ENCODE measurements around the gene SFXN1.

SFXN1 gene

GRCh38 chr5:175535796-175536195, 57.4 kb downstream of the SFXN1 start:
- Histone ChIP-seq H3K9me3 (ENCODE audit: control insufficient read depth, low read length) (no peaks in the 10 kb centered on the region), H3K4me3 (ENCODE audit: low read length) (no peak overlapping the region), H3K36me3 (ENCODE audit: control insufficient read depth, insufficient read depth, low read length) (no peaks in the 10 kb centered on the region), H3K4me1 (ENCODE audit: control insufficient read depth, insufficient read depth, low read length) (no peaks in the 10 kb centered on the region), H3K9ac (ENCODE audit: low read length) (no peak overlapping the region), H3K27me3 (ENCODE audit: control insufficient read depth, insufficient read depth, low read length) (peaks cover 6% of the 10 kb centered on the region)

GRCh38 chr5:175538576-175538975, 60.2 kb downstream of the SFXN1 start:
- no peaks in the 10 kb centered on the region for H3K9me3 ChIP-seq (ENCODE audit: control insufficient read depth, low read length)
- no peak overlapping the region for H3K9ac ChIP-seq (ENCODE audit: low read length)
- H3K36me3 ChIP-seq (ENCODE audit: control insufficient read depth, insufficient read depth, low read length): no peaks in the 10 kb centered on the region
- H3K27me3 ChIP-seq (ENCODE audit: control insufficient read depth, insufficient read depth, low read length): peaks cover 6% of the 10 kb centered on the region
- H3K4me3 ChIP-seq (ENCODE audit: low read length): no peak overlapping the region
- no peaks in the 10 kb centered on the region for H3K4me1 ChIP-seq (ENCODE audit: control insufficient read depth, insufficient read depth, low read length)

DNA sequence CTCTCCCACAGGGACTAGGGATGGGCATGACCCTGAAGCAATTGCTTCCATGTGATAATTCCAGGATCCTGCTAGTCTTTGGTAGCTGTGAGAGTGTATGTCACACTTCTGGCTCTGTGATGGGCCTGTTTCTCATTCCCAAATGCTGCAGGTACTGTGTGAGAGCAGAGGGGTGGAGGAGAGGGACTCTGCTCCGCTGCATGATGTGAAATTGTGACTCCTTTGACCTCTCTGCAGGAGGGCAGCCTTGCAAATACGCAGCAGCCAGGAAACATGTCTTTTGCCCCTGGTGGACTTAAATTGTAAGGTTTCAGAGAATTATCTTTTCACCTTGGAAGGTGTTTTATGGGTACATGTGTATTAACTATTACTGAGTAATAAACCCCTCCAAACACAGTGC, 61.6 kb downstream of the SFXN1 start:
- H3K4me1 ChIP-seq (ENCODE audit: control insufficient read depth, insufficient read depth, low read length): no peaks in the 10 kb centered on the region
- H3K4me3 ChIP-seq (ENCODE audit: low read length): no peak overlapping the region
- H3K9me3 ChIP-seq (ENCODE audit: control insufficient read depth, low read length): no peaks in the 10 kb centered on the region
- H3K9ac ChIP-seq (ENCODE audit: low read length): no peak overlapping the region
- H3K27me3 ChIP-seq (ENCODE audit: control insufficient read depth, insufficient read depth, low read length): no peaks in the 10 kb centered on the region
- no peaks in the 10 kb centered on the region for H3K36me3 ChIP-seq (ENCODE audit: control insufficient read depth, insufficient read depth, low read length)

DNA sequence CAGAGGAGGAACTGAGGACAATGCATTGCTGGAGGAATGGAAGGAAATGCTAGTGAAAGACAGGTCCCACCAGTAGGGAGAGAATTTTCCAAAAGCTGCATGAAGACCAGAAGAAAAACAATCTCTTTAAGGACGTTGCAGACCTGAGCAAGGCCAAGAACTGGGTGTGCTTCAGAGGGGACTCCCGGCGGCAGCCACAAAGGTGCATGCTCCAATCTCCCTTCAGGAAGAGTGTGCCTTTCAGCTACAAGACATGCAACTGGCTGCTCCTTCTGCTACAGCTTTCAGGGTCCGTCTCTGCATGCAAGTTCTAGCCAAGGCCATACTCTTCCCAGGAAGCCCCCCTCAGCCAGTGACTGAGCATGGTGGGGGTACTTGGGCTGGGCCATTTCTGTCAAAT, 62.9 kb downstream of the SFXN1 start:
- Histone ChIP-seq H3K9ac (ENCODE audit: low read length) (no peak overlapping the region), H3K4me3 (ENCODE audit: low read length) (no peak overlapping the region), H3K4me1 (ENCODE audit: control insufficient read depth, insufficient read depth, low read length) (no peaks in the 10 kb centered on the region), H3K9me3 (ENCODE audit: control insufficient read depth, low read length) (no peaks in the 10 kb centered on the region), H3K36me3 (ENCODE audit: control insufficient read depth, insufficient read depth, low read length) (no peaks in the 10 kb centered on the region), H3K27me3 (ENCODE audit: control insufficient read depth, insufficient read depth, low read length) (no peaks in the 10 kb centered on the region)

DNA sequence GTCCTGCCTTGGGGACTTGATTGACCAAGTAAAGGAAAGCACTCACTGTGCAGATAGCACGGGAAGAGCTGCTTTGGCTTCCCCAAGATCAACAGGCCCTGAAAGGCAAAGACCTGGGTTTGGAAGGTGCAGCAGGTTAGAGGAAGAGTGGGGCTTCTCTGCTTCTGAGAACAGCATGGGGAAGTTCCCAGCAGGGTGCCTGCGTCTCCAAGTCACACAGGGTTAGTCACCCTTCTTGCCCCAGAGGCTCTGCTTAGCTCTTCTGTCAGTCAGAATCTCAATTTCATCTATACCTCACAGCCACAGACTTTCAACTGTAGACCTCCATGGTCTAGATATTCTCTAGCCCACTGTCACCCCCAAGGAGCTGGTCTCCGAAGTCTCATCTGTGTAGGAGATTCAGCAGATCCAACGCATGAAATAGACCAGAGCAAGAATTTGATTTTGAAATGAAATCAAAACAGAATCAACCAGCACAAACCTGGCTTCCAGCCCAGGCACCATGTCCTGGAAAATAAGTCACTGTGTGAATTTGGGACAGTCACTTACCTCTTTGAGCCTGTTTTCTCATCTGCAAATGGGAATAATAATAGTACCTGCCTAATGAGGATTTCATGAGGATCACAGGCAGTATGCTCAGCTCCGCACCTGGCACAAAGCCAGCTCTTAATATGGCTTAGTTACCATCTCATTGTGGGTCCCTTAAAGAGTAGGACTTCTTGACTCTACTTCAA, 64.0 kb downstream of the SFXN1 start:
- Histone ChIP-seq H3K9me3 (ENCODE audit: control insufficient read depth, low read length) (no peaks in the 10 kb centered on the region), H3K4me3 (ENCODE audit: low read length) (no peak overlapping the region), H3K36me3 (ENCODE audit: control insufficient read depth, insufficient read depth, low read length) (no peaks in the 10 kb centered on the region), H3K27me3 (ENCODE audit: control insufficient read depth, insufficient read depth, low read length) (no peaks in the 10 kb centered on the region), H3K9ac (ENCODE audit: low read length) (no peak overlapping the region), H3K4me1 (ENCODE audit: control insufficient read depth, insufficient read depth, low read length) (no peaks in the 10 kb centered on the region)

DNA sequence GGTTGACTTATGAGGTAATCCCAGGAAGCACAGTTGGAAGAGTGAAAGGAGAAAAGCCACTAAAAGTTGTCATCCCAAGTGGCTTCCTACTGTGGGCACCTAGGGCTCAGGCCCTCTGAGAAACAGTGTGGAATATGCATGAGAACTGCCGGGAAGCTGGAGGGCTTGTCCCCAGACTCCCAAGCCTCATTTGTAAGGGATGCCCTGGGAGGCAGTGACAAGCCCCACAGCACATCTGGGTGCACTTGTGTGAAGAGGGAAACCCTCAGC, 64.5 kb downstream of the SFXN1 start:
- Histone ChIP-seq H3K9me3 (ENCODE audit: control insufficient read depth, low read length) (no peaks in the 10 kb centered on the region), H3K4me3 (ENCODE audit: low read length) (no peak overlapping the region), H3K4me1 (ENCODE audit: control insufficient read depth, insufficient read depth, low read length) (no peaks in the 10 kb centered on the region), H3K36me3 (ENCODE audit: control insufficient read depth, insufficient read depth, low read length) (no peaks in the 10 kb centered on the region), H3K9ac (ENCODE audit: low read length) (no peak overlapping the region), H3K27me3 (ENCODE audit: control insufficient read depth, insufficient read depth, low read length) (no peaks in the 10 kb centered on the region)

GRCh38 chr5:175544108-175544511, 65.8 kb downstream of the SFXN1 start:
- H3K4me1 ChIP-seq (ENCODE audit: control insufficient read depth, insufficient read depth, low read length): no peaks in the 10 kb centered on the region
- H3K4me3 ChIP-seq (ENCODE audit: low read length): no peak overlapping the region
- H3K9me3 ChIP-seq (ENCODE audit: control insufficient read depth, low read length): no peaks in the 10 kb centered on the region
- no peaks in the 10 kb centered on the region for H3K27me3 ChIP-seq (ENCODE audit: control insufficient read depth, insufficient read depth, low read length)
- no peaks in the 10 kb centered on the region for H3K36me3 ChIP-seq (ENCODE audit: control insufficient read depth, insufficient read depth, low read length)
- H3K9ac ChIP-seq (ENCODE audit: low read length): no peak overlapping the region

- no peaks in the 10 kb centered on the region for H3K4me1 ChIP-seq (ENCODE audit: control insufficient read depth, insufficient read depth, low read length)
- no peaks in the 10 kb centered on the region for H3K27me3 ChIP-seq (ENCODE audit: control insufficient read depth, insufficient read depth, low read length)
- no peak overlapping the region for H3K9ac ChIP-seq (ENCODE audit: low read length)
- H3K4me3 ChIP-seq (ENCODE audit: low read length): no peak overlapping the region
- no peaks in the 10 kb centered on the region for H3K9me3 ChIP-seq (ENCODE audit: control insufficient read depth, low read length)
- no peaks in the 10 kb centered on the region for H3K36me3 ChIP-seq (ENCODE audit: control insufficient read depth, insufficient read depth, low read length)
Measured at GRCh38 chr5:175544586-175544985, 66.2 kb downstream of the SFXN1 start.

DNA sequence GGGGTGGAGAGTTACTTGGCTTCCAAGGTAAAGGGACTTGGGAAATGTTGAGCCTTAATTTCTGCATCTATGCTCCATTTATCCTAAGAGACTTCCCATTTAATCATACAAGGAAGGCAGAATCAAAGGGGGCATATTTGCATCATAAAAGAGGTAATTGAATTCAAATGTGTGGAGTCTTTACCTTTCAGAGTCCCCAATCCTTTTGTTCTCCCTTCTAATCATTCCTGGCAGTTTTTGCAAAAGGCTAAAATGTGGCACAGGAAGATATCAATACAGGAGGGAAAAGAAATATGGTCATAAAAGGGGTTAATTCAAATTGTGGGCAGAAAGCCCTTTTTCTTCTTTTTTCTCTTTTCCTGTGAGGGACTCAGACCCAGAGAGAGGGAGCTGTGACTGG, 69.5 kb downstream of the SFXN1 start:
- Histone ChIP-seq H3K27me3 (ENCODE audit: control insufficient read depth, insufficient read depth, low read length) (no peaks in the 10 kb centered on the region), H3K9ac (ENCODE audit: low read length) (no peak overlapping the region), H3K4me1 (ENCODE audit: control insufficient read depth, insufficient read depth, low read length) (no peaks in the 10 kb centered on the region), H3K36me3 (ENCODE audit: control insufficient read depth, insufficient read depth, low read length) (no peaks in the 10 kb centered on the region), H3K9me3 (ENCODE audit: control insufficient read depth, low read length) (no peaks in the 10 kb centered on the region), H3K4me3 (ENCODE audit: low read length) (no peak overlapping the region)

DNA sequence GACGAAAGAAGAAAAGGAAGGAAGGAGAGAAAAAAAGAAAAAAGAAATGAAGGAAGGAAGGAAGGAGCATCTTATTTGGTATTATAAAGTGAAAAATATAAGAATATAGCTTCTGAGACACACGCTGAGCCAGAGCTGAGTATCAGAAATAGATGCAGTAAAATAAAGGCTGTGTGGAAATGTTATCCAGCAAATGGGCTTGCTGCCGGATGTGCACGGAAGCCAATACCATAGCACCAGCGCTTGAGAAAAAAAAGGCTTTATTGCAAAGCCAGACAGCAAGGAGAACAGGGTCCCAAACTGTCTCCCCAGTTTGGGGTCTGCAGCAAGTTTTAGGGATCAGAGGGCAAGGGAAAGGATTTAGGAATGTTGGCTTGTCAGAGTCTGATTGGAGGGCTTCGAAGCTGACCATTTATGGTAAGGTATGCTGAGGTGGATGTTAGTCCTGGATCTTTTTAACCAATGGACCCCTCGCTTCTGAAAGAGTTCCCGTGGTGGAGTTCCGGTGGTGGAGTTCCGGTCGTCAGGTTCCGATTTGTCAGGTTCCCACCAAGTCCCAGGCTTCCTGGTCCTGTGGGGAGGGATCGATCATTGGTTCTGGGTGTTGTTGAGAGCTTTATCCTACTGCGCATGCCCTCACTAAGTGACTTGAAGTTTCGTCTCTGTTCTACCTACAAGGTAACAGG, 70.4 kb downstream of the SFXN1 start:
- no peak overlapping the region for H3K9ac ChIP-seq (ENCODE audit: low read length)

GRCh38 chr5:175550055-175550805, 71.9 kb downstream of the SFXN1 start:
- Histone ChIP-seq H3K4me1 (ENCODE audit: control insufficient read depth, insufficient read depth, low read length) (no peaks in the 10 kb centered on the region), H3K4me3 (ENCODE audit: low read length) (no peak overlapping the region), H3K9ac (ENCODE audit: low read length) (no peak overlapping the region), H3K27me3 (ENCODE audit: control insufficient read depth, insufficient read depth, low read length) (no peaks in the 10 kb centered on the region), H3K36me3 (ENCODE audit: control insufficient read depth, insufficient read depth, low read length) (no peaks in the 10 kb centered on the region), H3K9me3 (ENCODE audit: control insufficient read depth, low read length) (no peaks in the 10 kb centered on the region)

More for the DNA sequence above, 70.4 kb downstream of the SFXN1 start:
- Histone ChIP-seq H3K36me3 (ENCODE audit: control insufficient read depth, insufficient read depth, low read length) (no peaks in the 10 kb centered on the region), H3K4me1 (ENCODE audit: control insufficient read depth, insufficient read depth, low read length) (no peaks in the 10 kb centered on the region), H3K4me3 (ENCODE audit: low read length) (no peak overlapping the region), H3K9me3 (ENCODE audit: control insufficient read depth, low read length) (no peaks in the 10 kb centered on the region), H3K27me3 (ENCODE audit: control insufficient read depth, insufficient read depth, low read length) (no peaks in the 10 kb centered on the region)

GRCh38 chr5:175551266-175551665, 72.9 kb downstream of the SFXN1 start:
- no peak overlapping the region for H3K4me3 ChIP-seq (ENCODE audit: low read length)
- H3K9me3 ChIP-seq (ENCODE audit: control insufficient read depth, low read length): no peaks in the 10 kb centered on the region
- no peaks in the 10 kb centered on the region for H3K4me1 ChIP-seq (ENCODE audit: control insufficient read depth, insufficient read depth, low read length)
- H3K36me3 ChIP-seq (ENCODE audit: control insufficient read depth, insufficient read depth, low read length): no peaks in the 10 kb centered on the region
- H3K9ac ChIP-seq (ENCODE audit: low read length): no peak overlapping the region
- H3K27me3 ChIP-seq (ENCODE audit: control insufficient read depth, insufficient read depth, low read length): no peaks in the 10 kb centered on the region

Data from mucosa of stomach (tissue), 1 donor.